ENCODE results near the gene SNCAIP. TPM values are rescaled to one million over a fixed set of nuclear protein-coding genes. Genes with fewer than 3 reads are reported as not detected.

SNCAIP gene
- total RNA-seq, 3 donors from 2014 or later: 1.2 to 4.7 (median 2.7) TPM

DNA sequence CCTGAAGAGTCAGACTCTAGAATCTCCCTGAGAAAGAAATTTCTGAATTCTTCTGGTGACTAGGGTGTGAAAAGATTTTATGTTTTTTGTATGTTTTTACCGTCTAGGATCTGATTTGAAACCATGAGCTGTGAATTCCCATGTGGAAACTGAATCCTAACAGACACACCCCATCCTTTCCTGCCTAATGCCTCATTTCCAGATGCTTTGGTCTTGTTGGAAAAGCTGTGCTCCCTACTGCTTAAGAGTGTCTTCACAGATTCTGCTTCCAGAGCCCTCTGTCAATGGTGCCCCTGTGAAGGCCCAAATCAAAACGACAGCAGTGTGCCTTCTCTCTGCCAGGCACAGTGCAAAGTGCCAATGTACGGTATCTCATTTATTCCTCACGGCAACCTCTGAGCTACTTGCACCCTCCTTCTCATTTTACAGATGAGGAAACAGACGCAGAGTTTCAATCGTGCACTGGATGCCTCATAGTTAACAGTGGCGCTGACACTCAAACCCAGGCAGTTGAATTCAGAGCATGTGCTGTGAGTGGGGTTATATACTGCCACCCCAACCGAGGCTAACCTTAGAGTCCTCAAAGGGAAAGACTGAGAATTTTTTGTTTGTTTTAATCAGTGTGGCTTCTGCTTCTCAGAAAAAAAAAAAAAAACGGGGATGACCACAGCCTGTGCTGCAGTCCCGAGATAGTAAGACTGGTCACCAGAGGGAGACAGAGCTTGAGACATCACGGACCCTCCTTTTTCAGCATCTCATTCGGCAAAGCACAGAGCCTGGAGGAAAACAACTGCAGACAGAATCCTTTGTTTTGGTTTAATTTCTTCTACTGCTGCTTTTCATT is 188.4 kb downstream of the SNCAIP start:
- no peaks in the 10 kb centered on the region for H3K36me3 ChIP-seq (ENCODE audit: low read depth)
- peak; percentile 33 for ATAC-seq
- TF ChIP-seq, protein P1, sequence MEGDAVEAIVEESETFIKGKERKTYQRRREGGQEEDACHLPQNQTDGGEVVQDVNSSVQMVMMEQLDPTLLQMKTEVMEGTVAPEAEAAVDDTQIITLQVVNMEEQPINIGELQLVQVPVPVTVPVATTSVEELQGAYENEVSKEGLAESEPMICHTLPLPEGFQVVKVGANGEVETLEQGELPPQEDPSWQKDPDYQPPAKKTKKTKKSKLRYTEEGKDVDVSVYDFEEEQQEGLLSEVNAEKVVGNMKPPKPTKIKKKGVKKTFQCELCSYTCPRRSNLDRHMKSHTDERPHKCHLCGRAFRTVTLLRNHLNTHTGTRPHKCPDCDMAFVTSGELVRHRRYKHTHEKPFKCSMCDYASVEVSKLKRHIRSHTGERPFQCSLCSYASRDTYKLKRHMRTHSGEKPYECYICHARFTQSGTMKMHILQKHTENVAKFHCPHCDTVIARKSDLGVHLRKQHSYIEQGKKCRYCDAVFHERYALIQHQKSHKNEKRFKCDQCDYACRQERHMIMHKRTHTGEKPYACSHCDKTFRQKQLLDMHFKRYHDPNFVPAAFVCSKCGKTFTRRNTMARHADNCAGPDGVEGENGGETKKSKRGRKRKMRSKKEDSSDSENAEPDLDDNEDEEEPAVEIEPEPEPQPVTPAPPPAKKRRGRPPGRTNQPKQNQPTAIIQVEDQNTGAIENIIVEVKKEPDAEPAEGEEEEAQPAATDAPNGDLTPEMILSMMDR (IDR thresholded peaks at IDR 0.05): no peak

DNA sequence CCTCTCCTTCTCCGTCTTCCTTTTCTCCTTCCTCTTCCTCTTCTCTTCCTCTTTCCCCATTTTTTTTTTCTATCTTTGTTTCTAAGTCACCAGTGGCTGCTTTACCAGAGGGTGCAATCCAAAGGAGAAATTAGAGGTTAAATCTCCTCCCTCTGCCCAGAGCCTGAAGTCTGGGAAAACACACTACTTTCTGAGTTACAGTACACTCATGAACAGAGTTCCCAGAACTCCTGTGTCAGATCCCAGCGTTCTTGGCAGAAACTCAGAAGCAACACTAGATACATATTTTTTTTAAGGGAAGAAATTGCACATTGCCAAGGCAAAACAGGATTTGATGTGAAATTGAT is 189.0 kb downstream of the SNCAIP start:
- no peak for ATAC-seq
- no peaks in the 10 kb centered on the region for H3K36me3 ChIP-seq (ENCODE audit: low read depth)
- no peak overlapping the region for H3K4me3 ChIP-seq
- no peaks in the 10 kb centered on the region for H3K9me3 ChIP-seq
- intact Hi-C loops (cut with DNase I, micrococcal nuclease): no loop called here
- no peak for DNase-seq
- no peaks in the 10 kb centered on the region for H3K4me1 ChIP-seq (ENCODE audit: low read depth)
- TF ChIP-seq, protein P1 (IDR thresholded peaks at IDR 0.05): no peak

More for the DNA sequence above, 188.4 kb downstream of the SNCAIP start:
- intact Hi-C loops (cut with DNase I, micrococcal nuclease): no loop called here
- no peaks in the 10 kb centered on the region for H3K9me3 ChIP-seq
- H3K4me1 ChIP-seq (ENCODE audit: low read depth): no peaks in the 10 kb centered on the region
- no peak overlapping the region for H3K4me3 ChIP-seq
- peak in 1 of 3 donors; percentile 25 for DNase-seq

DNA sequence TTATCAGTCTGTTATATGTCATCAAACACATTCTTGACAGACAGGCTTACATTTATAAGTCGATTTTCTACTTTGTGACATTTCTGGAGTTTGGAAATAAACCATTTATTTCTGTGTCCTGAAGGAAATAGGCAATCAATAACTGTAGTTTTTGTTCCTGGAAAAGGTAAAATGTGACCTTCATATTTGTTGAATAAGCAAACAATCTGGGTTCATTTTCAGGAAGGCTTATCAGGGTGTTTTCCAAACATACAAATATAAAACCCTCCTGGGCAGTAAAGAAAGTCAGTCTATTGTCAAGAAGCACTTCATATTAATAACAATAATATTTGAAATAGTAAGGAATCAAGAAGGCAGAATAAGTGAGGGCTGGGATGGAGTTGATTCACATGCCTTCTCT is 195.0 kb downstream of the SNCAIP start:
- Histone ChIP-seq H3K9me3 (no peaks in the 10 kb centered on the region), H3K4me3 (no peak overlapping the region), H3K36me3 (ENCODE audit: low read depth) (no peaks in the 10 kb centered on the region), H3K4me1 (ENCODE audit: low read depth) (no peaks in the 10 kb centered on the region)
- ATAC-seq (no peak), DNase-seq (no peak)
- intact Hi-C loops (cut with DNase I, micrococcal nuclease): no loop called here
- TF ChIP-seq, protein P1 (IDR thresholded peaks at IDR 0.05): no peak

DNA sequence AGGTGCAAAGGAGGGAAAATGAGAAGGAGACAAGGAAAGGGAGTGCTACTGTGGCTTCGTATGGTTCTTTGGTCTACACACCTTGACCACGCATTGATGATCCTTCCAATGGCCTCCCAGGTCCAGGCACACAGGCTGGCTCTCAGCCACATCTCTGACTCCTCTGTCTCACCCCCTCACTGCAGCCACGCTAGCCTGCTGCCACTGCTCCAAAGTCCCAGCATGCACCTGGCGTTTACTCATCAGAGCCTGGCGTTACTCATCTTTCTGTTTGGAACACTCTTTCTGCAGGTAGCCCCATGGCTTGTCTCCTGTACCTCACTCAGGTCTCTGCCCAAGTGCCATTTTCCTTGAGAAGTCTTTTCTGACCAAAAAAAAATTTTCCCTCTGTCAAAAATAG is 195.5 kb downstream of the SNCAIP start:
- no peak for ATAC-seq
- intact Hi-C loops (cut with DNase I, micrococcal nuclease): no loop called here

DNA sequence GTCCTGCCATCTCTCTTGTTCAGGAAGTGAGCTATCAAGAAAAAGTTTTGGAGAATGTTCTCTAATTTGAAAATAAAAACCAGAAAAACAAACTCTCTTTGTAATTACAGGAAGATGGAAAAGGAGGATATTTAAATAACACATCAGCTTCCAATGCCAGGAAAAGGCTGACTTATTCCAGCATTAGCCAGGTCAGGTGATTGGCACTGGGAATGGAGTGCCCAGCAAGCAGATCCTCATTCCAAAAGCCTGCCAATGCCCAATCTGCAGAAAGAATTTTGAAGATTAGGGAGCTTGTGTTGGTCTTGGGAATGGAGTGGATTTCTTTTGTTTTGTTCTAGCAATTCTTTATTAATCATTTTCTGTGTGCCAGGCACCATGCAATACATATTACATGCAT is 196.6 kb downstream of the SNCAIP start:
- no peaks in the 10 kb centered on the region for H3K4me1 ChIP-seq (ENCODE audit: low read depth)
- ATAC-seq (no peak), DNase-seq (no peak)
- no peaks in the 10 kb centered on the region for H3K36me3 ChIP-seq (ENCODE audit: low read depth)
- no peaks in the 10 kb centered on the region for H3K9me3 ChIP-seq
- TF ChIP-seq, protein P1 (IDR thresholded peaks at IDR 0.05): no peak
- no peak overlapping the region for H3K4me3 ChIP-seq
- intact Hi-C loops (cut with DNase I, micrococcal nuclease): no loop called here

More for the DNA sequence above, 195.5 kb downstream of the SNCAIP start:
- TF ChIP-seq, protein P1 (IDR thresholded peaks at IDR 0.05): no peak
- H3K4me3 ChIP-seq: no peak overlapping the region
- no peaks in the 10 kb centered on the region for H3K4me1 ChIP-seq (ENCODE audit: low read depth)
- no peak for DNase-seq
- H3K9me3 ChIP-seq: no peaks in the 10 kb centered on the region
- H3K36me3 ChIP-seq (ENCODE audit: low read depth): no peaks in the 10 kb centered on the region

Other genes starting within 250 kb of the SNCAIP start
- 1 to 10 TPM; 1.2 to 6.7 (median 4.6) TPM for gene LOX, start 234.0 kb upstream of the SNCAIP start, total RNA-seq
- gene ZNF474, start 182.7 kb upstream of the SNCAIP start, total RNA-seq: under 1 TPM in 2 of 3 donors, not detected in 1; 0.28 to 0.61 TPM

All from mucosa of descending colon (tissue), 3 donors.